NCI-H2107 treated with DMSO at 0.1 percent for 48 hours (cell line): ENCODE results near the gene DENND2D.

Experiments
- DNase-seq: peaks from one replicate; lab custom pipeline; 2025; ENCODE audit not compliant: unreplicated experiment; lab: John Stamatoyannopoulos, UW

Gene DENND2D

GRCh38 chr1:111204201-111204982 lies 3.9 kb upstream of the DENND2D start:
- DNase-seq = no peak

- peak; percentile 45 for DNase-seq
Observed at GRCh38 chr1:111203681-111204200, 3.3 kb upstream of the DENND2D start.

GRCh38 chr1:111202707-111203623 lies 2.5 kb upstream of the DENND2D start:
- DNase-seq = no peak

GRCh38 chr1:111202366-111202706 lies 1.9 kb upstream of the DENND2D start:
- DNase-seq = no peak

GRCh38 chr1:111201275-111202090 lies 1.0 kb upstream of the DENND2D start:
- DNase-seq = no peak

- DNase-seq = no peak
Observed at GRCh38 chr1:111200802-111201161, 336 bp upstream of the DENND2D start.

- DNase-seq = no peak
Observed at GRCh38 chr1:111199329-111199728, 1.1 kb downstream of the DENND2D start.

- no peak for DNase-seq
Observed at GRCh38 chr1:111198836-111199235, 1.6 kb downstream of the DENND2D start.

- DNase-seq = no peak
Observed at GRCh38 chr1:111197598-111198284, 2.7 kb downstream of the DENND2D start.

- DNase-seq = no peak
Observed at GRCh38 chr1:111196213-111196612, 4.2 kb downstream of the DENND2D start.

GRCh38 chr1:111195002-111195684 lies 5.3 kb downstream of the DENND2D start:
- DNase-seq = no peak

- DNase-seq = no peak
Observed at GRCh38 chr1:111193712-111194480, 6.5 kb downstream of the DENND2D start.

- DNase-seq = no peak
Observed at GRCh38 chr1:111192658-111193519, 7.6 kb downstream of the DENND2D start.

- no peak for DNase-seq
Observed at GRCh38 chr1:111192074-111192473, 8.4 kb downstream of the DENND2D start.

- no peak for DNase-seq
Observed at GRCh38 chr1:111191496-111191895, 8.9 kb downstream of the DENND2D start.

GRCh38 chr1:111190931-111191451 lies 9.5 kb downstream of the DENND2D start:
- no peak for DNase-seq

- DNase-seq = no peak
Observed at GRCh38 chr1:111184663-111185062, 15.8 kb downstream of the DENND2D start.
